GM12878 (cell line): ENCODE measurements around the gene CBLB. TPM values are rescaled to one million over a fixed set of nuclear protein-coding genes. Genes with fewer than 3 reads are reported as not detected.

Experiments
- ATF2 ChIP-seq: IDR thresholded peaks from 2 replicates; pipeline ENCODE4 v1.6.1; 2012; ENCODE audit warnings: low read length, inconsistent platforms
- CHD2 ChIP-seq: IDR thresholded peaks from 2 replicates; pipeline ENCODE4 v1.6.1; 2011; ENCODE audit warnings: low read depth, low read length, improper control_type of control experiment, borderline replicate concordance
- CHD4 ChIP-seq: fragments of 200-600 bp; sonication (generic); IDR thresholded peaks from 2 replicates; pipeline ENCODE4 v1.6.1; 2016; ENCODE audit warnings: mild to moderate bottlenecking
- EP300 ChIP-seq, 2 experiments: fragments of 150-350 bp in 1 of 2; IDR thresholded peaks; 2 replicates each; pipeline ENCODE4 v1.6.1; 2011 to 2012; ENCODE audit warnings: low read depth in 2 of 2, low read length in 2 of 2, borderline replicate concordance in 1 of 2, improper control_type of control experiment in 1 of 2, inconsistent platforms in 1 of 2; ENCODE audit not compliant: control insufficient read depth in 1 of 2
- FOS ChIP-seq: IDR thresholded peaks from 3 replicates; pipeline ENCODE4 v1.6.1; 2011; ENCODE audit warnings: borderline replicate concordance; ENCODE audit not compliant: insufficient read length; ENCODE audit errors: extremely low read depth
- FOXK2 ChIP-seq: fragments of 450-650 bp; IDR thresholded peaks from 2 replicates; pipeline ENCODE4 v1.6.1; 2017; ENCODE audit warnings: mild to moderate bottlenecking, moderate library complexity
- GATAD2B ChIP-seq: fragments of 450-650 bp; conservative IDR thresholded peaks from 2 replicates; pipeline ENCODE4 v1.6.1; 2017; ENCODE audit warnings: low read depth, mild to moderate bottlenecking, moderate library complexity
- IKZF1 ChIP-seq: fragments of 450-650 bp; conservative IDR thresholded peaks from 2 replicates; pipeline ENCODE4 v1.6.1; 2017; ENCODE audit warnings: antibody characterized with exemption, mild to moderate bottlenecking
- IRF3 ChIP-seq: fragments of 450-650 bp; IDR thresholded peaks from 2 replicates; pipeline ENCODE4 v1.6.1; 2014; ENCODE audit warnings: mild to moderate bottlenecking
- KAT2A ChIP-seq: conservative IDR thresholded peaks from 2 replicates; pipeline ENCODE4 v1.6.1; 2011; ENCODE audit warnings: low read depth, low read length; ENCODE audit not compliant: control insufficient read depth
- MTA2 ChIP-seq: fragments of 450-650 bp; IDR thresholded peaks from 2 replicates; pipeline ENCODE4 v1.6.1; 2016; ENCODE audit warnings: low read depth, mild to moderate bottlenecking, moderate library complexity
- MYC ChIP-seq: IDR thresholded peaks from 2 replicates; pipeline ENCODE4 v1.6.1; 2011; ENCODE audit warnings: mild to moderate bottlenecking, low read length, moderate library complexity, inconsistent platforms; ENCODE audit not compliant: insufficient read depth, insufficient replicate concordance, insufficient read length, severe bottlenecking
- NFYB ChIP-seq: IDR thresholded peaks from 2 replicates; pipeline ENCODE4 v1.6.1; 2011; ENCODE audit warnings: low read depth, mild to moderate bottlenecking, low read length, improper control_type of control experiment, moderate library complexity; ENCODE audit not compliant: insufficient read depth
- PML ChIP-seq: IDR thresholded peaks from 2 replicates; pipeline ENCODE4 v1.6.1; 2012; ENCODE audit warnings: low read length, inconsistent platforms
- RBBP5 ChIP-seq: fragments of 200-600 bp; sonication (generic); conservative IDR thresholded peaks from 2 replicates; pipeline ENCODE4 v1.6.1; 2016
- SKIL ChIP-seq: fragments of 450-650 bp; IDR thresholded peaks from 2 replicates; pipeline ENCODE4 v1.6.1; 2017; ENCODE audit warnings: mild to moderate bottlenecking, low read depth, inconsistent platforms; ENCODE audit not compliant: poor library complexity, severe bottlenecking
- TCF7 ChIP-seq: IDR thresholded peaks from 2 replicates; pipeline ENCODE4 v1.6.1; 2014; ENCODE audit warnings: antibody characterized with exemption, borderline replicate concordance
- YY1 ChIP-seq: IDR thresholded peaks from 2 replicates; pipeline ENCODE4 v1.6.1; 2011; ENCODE audit warnings: low read depth, mild to moderate bottlenecking, low read length
- ZNF207 ChIP-seq: fragments of 450-650 bp; IDR thresholded peaks from 2 replicates; pipeline ENCODE4 v1.6.1; 2014; ENCODE audit warnings: antibody characterized with exemption, mild to moderate bottlenecking, borderline replicate concordance
- ZNF622 ChIP-seq: fragments of 450-650 bp; IDR thresholded peaks from 2 replicates; pipeline ENCODE4 v1.6.1; 2017; ENCODE audit warnings: mild to moderate bottlenecking, inconsistent platforms
- polyA plus RNA-seq, 11 experiments: library from polyadenylated mRNA; depleted of rRNA in 4 of 11; unstranded in 6 of 11; stranded (reverse) in 5 of 11; fragments of >200 nt; fragmentation: Nextera tagmentation in 4 of 11; fragmentation: Illumina TruSeq in 1 of 11; extraction: Ambion mirVana in 4 of 11; extraction: Trizol in 1 of 11; gene quantifications; 1 replicate in 1 of 11; 2 replicates in 10 of 11; pipeline versions ENCODE4 v1.2.1 to v1.2.3, GENCODE V29; 2011 to 2016; ENCODE audit warnings: inconsistent platforms in 2 of 11, missing spikeins in 2 of 11, low read depth in 1 of 11
- total RNA-seq, 4 experiments: library from RNA; depleted of rRNA in 3 of 4; stranded (reverse); fragments of >200 nt in 3 of 4; fragmentation: Illumina TruSeq in 1 of 4; extraction: Trizol in 1 of 4; gene quantifications; 2 replicates each; pipeline versions ENCODE4 v1.2.1 to v1.2.3, GENCODE V29; 2013 to 2021

Gene CBLB
- total and polyA plus RNA-seq, 10 of the 15 experiments (the other 5 are each of a cell fraction or from before 2014, with no cell fraction given) = 17.2 to 107 (median 41.9) TPM

GRCh38 chr3:105802118-105802706 is 66.6 kb downstream of the CBLB start (continued):
- TF ChIP-seq CHD2 (no peak), TCF7 (no peak), GATAD2B (no peak), FOS (no peak), YY1 (0 out of 2 replicates have a peak, but pooled peaks have one; percentile 22), RBBP5 (no peak), IRF3 (no peak), CHD4 (no peak), FOXK2 (no peak), ZNF622 (no peak), MTA2 (no peak), EP300 (IDR thresholded peaks at IDR 0.05; ENCODE audit: borderline replicate concordance in 1 of 2, control insufficient read depth in 1 of 2, low read depth in 2 of 2, low read length in 2 of 2) (no peak), ZNF207 (no peak), SKIL (no peak), PML (0 out of 2 replicates have a peak, but pooled peaks have one; percentile 32), IKZF1 (0 out of 2 replicates have a peak, but pooled peaks have one; percentile 40), ATF2 (peak; percentile 71; the same call in 1 of the 2 replicates), MYC (no peak), KAT2A (no peak), NFYB (no peak)
